IMR-90 (cell line): Measurements from ENCODE around the gene CYP26B1. TPM values are rescaled to one million over a fixed set of nuclear protein-coding genes. Genes with fewer than 3 reads are reported as not detected.

Experiments used
- ATAC-seq: fragments of 200-7000 bp; cut with Tn5 transposase; 2 replicates; pipeline ENCODE4 v1.9.1; 2020; ENCODE audit warnings: low read depth, mild to moderate bottlenecking, moderate library complexity
- BruUV-seq: library from RNA; stranded (reverse); fragments of 400-500 nt; replicated peaks from 2 replicates; lab custom pipeline; 2021; lab: Mats Ljungman, UMichigan
- CTCF ChIA-PET: fragments of 300-600 bp; formaldehyde crosslinking; extraction: SDS; loops from one replicate; lab custom pipeline; 2021; ENCODE audit warnings: antibody characterized with exemption; lab: Yijun Ruan, JAX
- POLR2A ChIA-PET: fragments of 300-600 bp; sonication (Branson Sonifier 250); formaldehyde crosslinking; loops from one replicate; lab custom pipeline; 2022; ENCODE audit warnings: antibody characterized with exemption; ENCODE audit not compliant: unreplicated experiment; lab: Charles Lee
- DNase-seq: peaks from one replicate; pipeline ENCODE4 v3.0.0; 2013
- H2AFZ ChIP-seq: replicated peaks from 2 replicates; pipeline ENCODE3; 2013; ENCODE audit warnings: low read length, mild to moderate bottlenecking; ENCODE audit not compliant: poor library complexity
- H2AK5ac ChIP-seq: 2 replicates; pipeline ENCODE4 v1.6.1; 2013; ENCODE audit warnings: low read depth, low read length, inconsistent platforms
- H2AK9ac ChIP-seq: replicated peaks from 2 replicates; pipeline ENCODE3; 2013; ENCODE audit warnings: mild to moderate bottlenecking, low read depth, low read length, moderate library complexity; ENCODE audit not compliant: poor library complexity
- H2BK120ac ChIP-seq: 2 replicates; pipeline ENCODE4 v1.6.1; 2013; ENCODE audit warnings: low read depth, low read length, inconsistent platforms
- H2BK15ac ChIP-seq: 3 replicates; pipeline ENCODE4 v1.6.1; 2013; ENCODE audit warnings: low read depth, low read length, inconsistent platforms
- H2BK20ac ChIP-seq: 2 replicates; pipeline ENCODE4 v1.6.1; 2013; ENCODE audit warnings: low read depth, mild to moderate bottlenecking, inconsistent platforms, low read length, moderate library complexity
- H2BK5ac ChIP-seq: 2 replicates; pipeline ENCODE4 v1.6.1; 2013; ENCODE audit warnings: mild to moderate bottlenecking, low read depth, low read length, inconsistent platforms; ENCODE audit not compliant: poor library complexity, severe bottlenecking
- H3K14ac ChIP-seq: replicated peaks from 2 replicates; pipeline ENCODE4 v1.6.1; 2013; ENCODE audit warnings: low read depth, low read length, inconsistent platforms
- H3K18ac ChIP-seq: 2 replicates; pipeline ENCODE4 v1.6.1; 2013; ENCODE audit warnings: low read depth, low read length, control low read depth
- H3K23ac ChIP-seq: 2 replicates; pipeline ENCODE4 v1.6.1; 2013; ENCODE audit warnings: low read depth, low read length, inconsistent platforms
- H3K27ac ChIP-seq: 2 replicates; pipeline ENCODE4 v1.5.1; 2013; ENCODE audit warnings: mild to moderate bottlenecking, control low read depth, low read length; ENCODE audit not compliant: insufficient read depth
- H3K27me3 ChIP-seq: 2 replicates; pipeline ENCODE4 v1.6.1; 2013; ENCODE audit warnings: low read length; ENCODE audit not compliant: control insufficient read depth, insufficient read depth
- H3K36me3 ChIP-seq: 2 replicates; pipeline ENCODE4 v1.6.1; 2013; ENCODE audit warnings: low read length, mixed read lengths; ENCODE audit not compliant: control insufficient read depth, insufficient read depth
- H3K4ac ChIP-seq: 2 replicates; pipeline ENCODE4 v1.6.1; 2013; ENCODE audit warnings: low read depth, low read length, inconsistent platforms
- H3K4me1 ChIP-seq: 2 replicates; pipeline ENCODE4 v1.6.1; 2013; ENCODE audit warnings: low read length, mixed read lengths; ENCODE audit not compliant: control insufficient read depth, insufficient read depth
- H3K4me2 ChIP-seq: 2 replicates; pipeline ENCODE4 v1.6.1; 2013; ENCODE audit warnings: low read depth, mild to moderate bottlenecking, control low read depth, low read length, moderate library complexity
- H3K4me3 ChIP-seq: 2 replicates; pipeline ENCODE4 v1.5.1; 2013; ENCODE audit warnings: low read depth, mild to moderate bottlenecking, control low read depth, low read length, moderate library complexity; ENCODE audit not compliant: insufficient read depth
- H3K56ac ChIP-seq: 2 replicates; pipeline ENCODE4 v1.6.1; 2013; ENCODE audit warnings: low read length, inconsistent platforms; ENCODE audit not compliant: insufficient read depth; ENCODE audit errors: extremely low read depth
- H3K79me1 ChIP-seq, 2 experiments: 2 replicates each; pipeline ENCODE4 v1.6.1; 2013; ENCODE audit warnings: low read length in 2 of 2, inconsistent platforms in 1 of 2, low read depth in 1 of 2
- H3K9ac ChIP-seq: 2 replicates; pipeline ENCODE4 v1.6.1; 2013; ENCODE audit warnings: low read depth, low read length, control low read depth
- H3K9me1 ChIP-seq: 2 replicates; pipeline ENCODE4 v1.6.1; 2013; ENCODE audit warnings: low read length, inconsistent platforms; ENCODE audit not compliant: insufficient read depth
- H3K9me3 ChIP-seq: 2 replicates; pipeline ENCODE4 v1.6.1; 2013; ENCODE audit warnings: low read length; ENCODE audit not compliant: control insufficient read depth, insufficient read depth
- H4K20me1 ChIP-seq: 2 replicates; pipeline ENCODE4 v1.6.1; 2013; ENCODE audit warnings: low read length, inconsistent platforms; ENCODE audit not compliant: insufficient read depth
- H4K5ac ChIP-seq: 2 replicates; pipeline ENCODE4 v1.6.1; 2013; ENCODE audit warnings: mild to moderate bottlenecking, low read depth, low read length, control low read depth
- H4K8ac ChIP-seq, 2 experiments: 2 replicates each; pipeline ENCODE4 v1.6.1; 2013; ENCODE audit warnings: low read depth in 2 of 2, low read length in 2 of 2, control low read depth in 1 of 2, inconsistent platforms in 1 of 2
- H4K91ac ChIP-seq: 2 replicates; pipeline ENCODE4 v1.6.1; 2013; ENCODE audit warnings: low read depth, low read length, inconsistent platforms; ENCODE audit not compliant: insufficient read depth
- BHLHE40 ChIP-seq: fragments of 150-350 bp; IDR thresholded peaks from 2 replicates; pipeline ENCODE4 v1.6.1; 2016; ENCODE audit warnings: mild to moderate bottlenecking, low read depth, low read length
- CEBPB ChIP-seq: IDR thresholded peaks from 2 replicates; pipeline ENCODE4 v1.6.1; 2012; ENCODE audit warnings: low read depth, low read length, improper control_type of control experiment
- CHD1 ChIP-seq: IDR thresholded peaks from 2 replicates; pipeline ENCODE4 v1.6.1; 2012; ENCODE audit warnings: low read depth, low read length, improper control_type of control experiment
- MAZ ChIP-seq: IDR thresholded peaks from 2 replicates; pipeline ENCODE4 v1.6.1; 2012; ENCODE audit warnings: low read depth, mild to moderate bottlenecking, low read length, improper control_type of control experiment, moderate library complexity, borderline replicate concordance
- MXI1 ChIP-seq: IDR thresholded peaks from 2 replicates; pipeline ENCODE4 v1.6.1; 2012; ENCODE audit warnings: low read depth, mild to moderate bottlenecking, low read length, moderate library complexity, borderline replicate concordance
- NFE2L2 ChIP-seq: fragments of 150-350 bp; IDR thresholded peaks from 2 replicates; pipeline ENCODE4 v1.6.1; 2016; ENCODE audit warnings: low read depth, mild to moderate bottlenecking, low read length
- RAD21 ChIP-seq: IDR thresholded peaks from 2 replicates; pipeline ENCODE4 v1.6.1; 2012; ENCODE audit warnings: low read length, improper control_type of control experiment
- RCOR1 ChIP-seq: IDR thresholded peaks from 2 replicates; pipeline ENCODE4 v1.6.1; 2012; ENCODE audit warnings: mild to moderate bottlenecking, low read length, improper control_type of control experiment; ENCODE audit not compliant: insufficient replicate concordance
- RFX5 ChIP-seq: IDR thresholded peaks from 2 replicates; pipeline ENCODE4 v1.8.0; 2012; ENCODE audit warnings: low read depth, mild to moderate bottlenecking, low read length, moderate library complexity
- WGBS, 2 experiments: methylation state at CpG; one replicate each; pipeline versions ENCODE4 v1.1.5 to v1.1.7; 2013; ENCODE audit warnings: missing lambda C conversion rate in 2 of 2; ENCODE audit not compliant: insufficient read length in 1 of 2; ENCODE audit errors: extremely low coverage in 2 of 2; 5-methylcytosine and 5-hydroxymethylcytosine counted together
- dilution Hi-C: fragments of 300-500 bp; cut with HindIII; formaldehyde crosslinking; loops from one replicate; pipeline ENCODE4 v1.14.3; 2018; ENCODE audit warnings: low sequenced_read_pairs; ENCODE audit not compliant: unreplicated experiment
- in situ Hi-C: fragments of 300-500 bp; cut with MboI; formaldehyde crosslinking; loops from 3 replicates; pipeline ENCODE4 v1.14.3; 2019; ENCODE audit warnings: low sequenced_read_pairs, inconsistent platforms, mixed read lengths
- intact Hi-C: fragments of 100-400 bp; cut with micrococcal nuclease; formaldehyde crosslinking; loops from 2 replicates; pipeline ENCODE4 v1.10.0; 2022
- polyA plus RNA-seq, 3 experiments: library from polyadenylated mRNA; depleted of rRNA; stranded (reverse); fragments of >200 nt; gene quantifications; 2 replicates each; pipeline ENCODE4 v1.2.3, GENCODE V29; 2012; ENCODE audit warnings: low replicate concordance in 1 of 3
- total RNA-seq: library from RNA; depleted of rRNA; stranded (reverse); fragments of >200 nt; gene quantifications from 2 replicates; pipeline ENCODE4 v1.2.3, GENCODE V29; 2012

The CYP26B1 gene
- total and polyA plus RNA-seq, 2 of the 4 experiments (the other 2 are of a cell fraction): 0.02 TPM; not detected in 1

DNA sequence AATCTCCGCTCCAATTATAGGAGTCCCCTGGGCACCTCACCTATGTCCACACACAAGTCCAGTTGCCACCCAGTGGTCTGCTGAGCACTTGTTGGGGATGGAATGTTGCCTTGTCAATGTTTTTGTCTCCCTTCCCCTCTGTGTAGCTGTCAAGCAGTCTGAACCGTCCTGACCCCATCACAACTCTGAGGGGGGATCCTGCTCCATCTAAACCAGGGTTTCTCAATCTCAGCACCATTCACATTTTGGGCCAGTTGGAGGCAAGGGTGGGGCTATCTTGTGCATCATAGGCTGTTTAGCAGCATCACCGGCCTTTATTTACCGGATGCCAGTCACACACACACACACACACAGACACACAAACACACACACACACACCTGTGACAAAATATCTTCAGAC is 53.0 kb downstream of the CYP26B1 start:
- Histone ChIP-seq H3K56ac (no peak overlapping the region), H2AFZ (no peak overlapping the region), H3K4ac (no peak overlapping the region), H3K23ac (no peak overlapping the region), H3K27me3 (no peaks in the 10 kb centered on the region; the same call in 1 of the 2 replicates), H3K4me3 (no peak overlapping the region), H4K5ac (no peak overlapping the region), H2BK15ac (no peak overlapping the region), H3K4me2 (no peak overlapping the region), H4K91ac (no peak overlapping the region), H3K18ac (no peak overlapping the region), H2AK5ac (no peak overlapping the region), H3K36me3 (no peaks in the 10 kb centered on the region), H3K79me1 (no peaks in the 10 kb centered on the region), H3K27ac (no peak overlapping the region), H3K14ac (no peak overlapping the region), H4K20me1 (no peaks in the 10 kb centered on the region), H3K9ac (no peak overlapping the region), H3K9me1 (no peaks in the 10 kb centered on the region), H2AK9ac (no peak overlapping the region), H3K9me3 (no peaks in the 10 kb centered on the region), H2BK5ac (no peak overlapping the region), H2BK20ac (no peak overlapping the region), H2BK120ac (no peak overlapping the region), H4K8ac (no peak overlapping the region), H3K4me1 (no peaks in the 10 kb centered on the region)
- DNase-seq (no peak), ATAC-seq (no peak)
- in situ Hi-C loops (no loop called here), dilution Hi-C loops (no loop called here), intact Hi-C loops (no loop called here)
- ChIA-PET POLR2A (no interaction called here), CTCF (no interaction called here)
- WGBS, 2 experiments: no CpG with 5 or more reads among the region's 4 CpGs
- TF ChIP-seq RFX5 (no peak), CHD1 (no peak), BHLHE40 (no peak), NFE2L2 (no peak), RAD21 (no peak), CEBPB (no peak), MAZ (no peak), RCOR1 (no peak), MXI1 (no peak)
- BruUV-seq: no TSS peak
